ENCODE results near the gene ARHGAP6.
A peak's percentile ranks its signal among the peaks of the same experiment; 100 is the strongest.
"Not testable (repeated sequence)": the region's sequence is repeated elsewhere in the genome, so short reads cannot be mapped to it uniquely, and the experiment has no call there.

Gene ARHGAP6

DNA sequence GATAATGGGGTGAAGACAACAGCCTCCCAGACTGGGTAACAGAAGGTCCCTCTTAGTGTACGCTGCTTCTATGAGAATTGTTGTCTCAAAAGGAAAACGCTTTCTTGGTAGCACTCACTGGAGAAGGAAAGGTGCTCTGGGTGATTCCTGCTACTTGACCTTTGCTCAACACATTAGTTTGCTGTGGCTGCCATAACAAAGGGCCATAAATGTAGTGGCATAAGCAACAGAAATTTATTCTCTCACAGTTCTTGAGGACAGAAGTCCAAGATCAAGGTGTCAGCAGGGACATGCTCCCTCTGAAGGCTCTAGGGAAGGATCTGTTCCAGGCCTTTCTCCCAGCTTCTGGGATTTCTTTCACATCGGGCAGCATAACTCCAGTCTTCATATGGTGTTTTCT is 535.6 kb downstream of the ARHGAP6 start:
- DNase-seq: no peak

DNA sequence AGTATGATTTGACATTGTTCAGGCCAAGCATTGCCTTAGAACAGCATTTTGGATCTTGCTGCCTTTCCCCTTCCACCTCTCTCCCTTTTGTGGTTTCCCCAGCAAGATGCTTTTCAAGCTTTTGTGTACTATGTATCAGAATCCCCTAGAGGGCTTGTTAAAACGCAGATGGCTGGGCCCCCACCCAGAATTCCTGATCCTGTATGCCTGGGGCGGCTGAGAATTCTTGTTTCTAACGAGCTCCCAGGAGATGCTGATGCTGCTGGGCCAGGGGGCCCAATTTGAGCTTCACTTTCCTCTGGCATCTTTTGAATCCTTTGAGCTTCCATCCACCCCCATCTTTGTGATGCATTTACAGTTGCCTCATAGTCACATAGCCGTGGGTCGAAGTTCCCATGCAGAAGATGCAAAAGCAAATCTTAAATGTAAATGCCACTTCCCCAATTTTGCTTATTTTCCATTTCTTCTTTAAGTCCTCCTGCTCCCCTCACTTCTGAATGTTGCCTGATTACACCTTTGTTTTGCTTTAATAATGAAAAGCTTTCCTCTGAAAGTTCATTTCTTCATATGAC is 536.1 kb downstream of the ARHGAP6 start:
- DNase-seq: no peak

- no peak for DNase-seq
Measured at GRCh38 chrX:11125060-11125459, 540.7 kb downstream of the ARHGAP6 start.

- DNase-seq: no peak
Measured at GRCh38 chrX:11124112-11124511, 541.6 kb downstream of the ARHGAP6 start.

- DNase-seq: not testable (repeated sequence)
Measured at GRCh38 chrX:11123087-11123486, 542.6 kb downstream of the ARHGAP6 start.

DNA sequence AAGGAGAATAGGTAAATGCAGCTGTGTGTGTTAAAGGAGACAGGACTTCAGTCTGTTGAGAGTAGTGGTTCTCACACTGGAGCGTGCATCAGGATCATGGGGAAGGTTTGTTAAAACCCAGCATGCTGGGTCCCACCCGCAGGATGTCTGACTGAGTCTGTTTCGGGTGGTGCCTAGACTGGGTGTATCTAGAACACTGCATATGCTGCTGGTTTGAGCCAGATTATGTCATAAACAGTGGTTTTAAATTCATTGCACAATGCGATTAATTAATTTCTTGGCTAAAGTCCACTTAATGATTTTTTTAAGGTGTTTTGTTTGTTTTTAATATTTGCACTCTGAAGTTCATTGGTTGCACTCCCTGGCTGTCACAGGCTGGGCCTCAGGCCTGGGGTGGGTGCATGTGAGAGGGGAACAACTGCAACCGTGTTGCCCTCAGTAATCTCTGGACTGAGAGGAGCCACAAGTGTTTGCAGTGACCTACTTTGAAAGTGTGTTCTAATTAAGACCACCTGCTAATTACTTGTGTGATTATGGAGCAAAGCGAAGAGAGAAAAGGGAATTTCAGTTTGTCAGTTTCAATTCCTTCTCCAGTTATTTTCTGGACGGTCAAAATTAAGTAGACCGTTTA is 546.3 kb downstream of the ARHGAP6 start:
- peak; percentile 71 for DNase-seq

GRCh38 chrX:11117745-11118144 is 548.0 kb downstream of the ARHGAP6 start:
- peak; percentile 9 for DNase-seq

GRCh38 chrX:11113731-11114130 is 552.0 kb downstream of the ARHGAP6 start:
- DNase-seq: no peak

- DNase-seq: no peak
Measured at GRCh38 chrX:11111947-11112346, 553.8 kb downstream of the ARHGAP6 start.

- peak; percentile 85 for DNase-seq
Measured at GRCh38 chrX:11111037-11111851, 554.5 kb downstream of the ARHGAP6 start, which contains the start of gene HCCS. Gene HCCS, plus strand, starts transcription at chrX:11111332. Its CDS starts 729 bp downstream, at chrX:11112061.

DNA sequence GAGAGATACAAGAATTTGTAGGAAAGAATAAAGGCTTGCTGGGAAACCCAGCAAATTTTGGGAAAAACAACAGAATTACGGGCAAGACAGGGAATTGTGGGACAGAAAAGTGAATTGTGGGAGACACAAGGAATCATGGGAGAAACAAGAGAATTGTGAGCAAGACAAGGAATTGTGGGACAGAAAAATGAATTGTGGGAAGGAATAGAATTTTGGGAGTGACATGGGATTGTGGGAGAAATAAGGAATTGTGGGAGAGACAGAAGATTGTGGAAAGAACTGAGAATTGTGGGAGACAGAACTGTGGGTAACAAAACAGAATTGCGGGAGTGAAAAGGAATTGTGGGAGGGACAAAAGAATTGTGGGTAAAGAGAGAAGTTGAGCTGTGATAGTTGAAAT is 555.8 kb downstream of the ARHGAP6 start:
- DNase-seq: no peak

DNA sequence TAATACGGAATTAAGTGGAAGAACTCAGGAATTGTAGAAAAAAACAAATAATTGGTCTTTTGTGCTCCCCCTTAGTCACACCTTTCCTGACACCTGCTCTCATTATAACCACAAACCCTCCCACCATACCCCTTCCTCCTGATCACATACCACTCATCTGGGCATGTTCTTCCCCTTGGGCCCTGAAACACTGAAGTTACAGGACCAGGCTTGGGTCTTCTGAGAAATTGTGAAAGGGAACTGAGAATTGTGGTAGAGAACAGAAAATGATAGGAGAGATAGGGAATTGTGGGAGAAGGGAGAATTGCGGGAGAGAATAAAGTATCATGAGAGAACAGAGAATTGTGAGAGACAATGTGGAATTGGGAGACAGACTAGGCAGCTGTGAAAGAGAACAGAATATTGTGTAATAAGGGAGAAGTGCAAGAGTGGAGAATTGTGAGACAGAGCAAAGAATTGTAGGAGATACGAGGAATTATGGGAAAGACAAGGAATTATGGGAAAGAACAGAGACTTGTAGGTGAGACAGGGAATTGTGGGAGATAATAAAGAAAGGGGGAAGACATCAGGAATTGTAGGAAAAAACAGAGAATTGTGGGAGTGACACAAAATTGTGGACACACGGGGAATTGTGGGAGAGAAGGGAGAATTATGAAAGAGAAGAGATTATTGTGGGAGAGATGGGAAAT is 557.3 kb downstream of the ARHGAP6 start:
- no peak for DNase-seq

- peak; percentile 28 for DNase-seq
Measured at GRCh38 chrX:11105080-11105479, 560.6 kb downstream of the ARHGAP6 start.

DNA sequence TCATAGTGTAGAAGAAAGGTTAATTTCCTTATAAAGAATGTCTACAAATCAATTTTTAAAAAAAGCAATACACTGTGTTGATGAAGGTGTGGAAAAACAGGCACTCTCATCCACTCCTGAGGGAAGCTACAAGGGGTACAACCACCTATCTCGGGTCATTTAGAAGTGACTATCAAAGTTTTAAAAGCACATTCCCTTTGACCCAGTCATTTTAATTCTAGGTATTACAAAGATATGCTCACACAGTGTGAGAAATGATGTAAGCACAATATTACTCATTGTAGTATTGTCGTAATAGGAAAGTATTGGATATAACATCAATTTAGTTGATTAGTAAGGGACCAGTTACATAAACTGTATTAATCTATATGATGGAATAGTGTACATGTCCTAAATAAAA is 562.0 kb downstream of the ARHGAP6 start:
- DNase-seq: no peak

- no peak for DNase-seq
Measured at GRCh38 chrX:11103006-11103405, 562.7 kb downstream of the ARHGAP6 start.

GRCh38 chrX:11100281-11101035 is 565.3 kb downstream of the ARHGAP6 start:
- peak; percentile 40 for DNase-seq

GRCh38 chrX:11099465-11099864 is 566.3 kb downstream of the ARHGAP6 start:
- DNase-seq: no peak

DNA sequence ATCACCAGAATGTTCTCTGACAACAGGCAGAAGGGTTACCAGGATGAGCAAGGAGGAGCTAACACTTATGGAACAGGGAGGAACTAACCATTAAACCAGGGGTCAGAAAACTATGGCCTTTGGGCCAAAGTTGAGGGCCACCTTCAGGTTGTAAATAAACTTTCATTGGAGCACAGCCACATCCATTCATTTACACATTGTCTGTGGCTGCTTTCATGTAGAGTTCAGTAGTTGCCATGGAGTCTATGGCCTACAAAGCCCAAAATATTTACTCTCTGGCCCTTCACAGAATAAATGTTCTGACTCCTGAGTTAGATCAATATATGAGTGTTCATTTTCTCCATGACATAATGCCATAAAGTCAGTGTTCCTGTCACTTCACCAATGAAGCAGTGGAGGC is 567.8 kb downstream of the ARHGAP6 start:
- no peak for DNase-seq

DNA sequence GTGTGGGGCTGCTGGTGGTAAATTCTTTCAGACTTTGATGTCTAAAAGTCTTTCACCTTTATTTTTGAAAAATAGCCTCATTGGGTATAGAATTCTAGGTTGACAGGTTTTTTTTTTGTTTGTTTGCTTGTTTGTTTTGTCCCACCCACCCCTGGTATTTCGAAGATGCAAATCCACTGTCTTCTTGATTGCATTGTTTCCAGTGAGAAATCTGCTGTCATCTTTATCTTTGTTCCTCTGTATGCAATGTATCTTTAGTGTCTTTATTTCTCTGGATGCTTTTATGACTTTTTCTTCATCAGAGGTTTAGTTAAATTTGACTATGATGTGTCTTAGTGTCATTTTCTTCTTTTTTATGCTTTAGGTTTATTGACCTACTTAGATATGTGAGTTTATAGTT is 575.9 kb downstream of the ARHGAP6 start:
- no peak for DNase-seq

Measured in hematopoietic multipotent progenitor cell treated with erythropoietin and hydrocortisone succinate and interleukin-3 and kit ligand, for 8 days (in vitro differentiated cells).